ENCODE measurements around the gene ARSG.

The ARSG gene

DNA sequence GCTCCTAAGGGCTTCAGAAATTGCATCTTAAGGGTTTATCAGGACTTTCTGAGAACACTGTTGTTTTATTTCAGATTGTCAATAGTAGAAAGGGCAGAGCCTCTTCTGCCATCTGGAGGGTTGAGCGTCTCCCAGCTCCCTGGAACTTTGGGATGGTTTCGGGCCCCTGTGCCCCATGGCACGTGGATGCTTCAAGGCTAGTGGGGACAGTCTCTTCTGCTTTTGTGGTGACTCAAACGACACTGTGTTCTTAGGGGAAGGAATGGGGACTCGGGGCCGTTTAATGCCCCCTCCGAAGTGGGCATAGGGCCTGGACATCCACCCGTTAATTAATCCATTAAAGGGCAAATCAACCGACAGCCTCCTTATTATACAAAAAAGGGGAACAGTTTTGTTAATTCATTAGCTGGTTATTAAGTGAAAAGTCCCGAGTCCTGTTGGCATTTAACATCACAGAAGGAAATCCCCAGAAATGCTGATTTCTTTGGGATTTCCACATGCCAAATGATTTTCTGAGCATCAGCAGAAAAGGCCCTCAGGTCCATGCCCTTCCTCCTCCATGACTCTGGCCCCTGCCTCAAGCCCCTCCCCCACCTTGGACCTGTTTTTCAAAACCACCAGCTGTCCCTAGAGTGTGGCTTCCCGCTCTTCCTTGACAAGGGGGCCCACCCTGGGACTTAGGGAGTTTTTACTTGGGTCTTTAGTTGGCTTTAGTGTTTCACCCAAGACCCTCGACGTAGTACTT, 68.7 kb downstream of the ARSG start:
- H3K9ac ChIP-seq (ENCODE audit: low read length) = no peak overlapping the region
- H3K4me2 ChIP-seq (ENCODE audit: low read depth, low read length, poor library complexity, severe bottlenecking) = no peak overlapping the region
- H3K27me3 ChIP-seq (ENCODE audit: low read length) = no peaks in the 10 kb centered on the region
- H3K36me3 ChIP-seq (ENCODE audit: low read length) = no peaks in the 10 kb centered on the region
- H3K27ac ChIP-seq (ENCODE audit: low read depth, low read length) = no peak overlapping the region
- no peaks in the 10 kb centered on the region for H4K20me1 ChIP-seq (ENCODE audit: low read depth, low read length)
- H3K9me2 ChIP-seq (replicated peaks; ENCODE audit: insufficient read depth, low read length) = no peaks in the 10 kb centered on the region
- no peaks in the 10 kb centered on the region for H3K9me3 ChIP-seq (ENCODE audit: insufficient read depth, low read length)
- H3K4me3 ChIP-seq (ENCODE audit: insufficient read depth, low read length, poor library complexity, severe bottlenecking) = no peak overlapping the region
- no peaks in the 10 kb centered on the region for H3F3A ChIP-seq (ENCODE audit: insufficient read depth)
- TF ChIP-seq EZH2phosphoT487 (conservative IDR thresholded peaks at IDR 0.05; ENCODE audit: low read length) (no peak), CTCF (IDR thresholded peaks at IDR 0.05; ENCODE audit: insufficient read depth, low read length, poor library complexity, severe bottlenecking) (no peak)
- H3K79me2 ChIP-seq (ENCODE audit: insufficient read depth, low read length) = no peaks in the 10 kb centered on the region
- no peak overlapping the region for H2AFZ ChIP-seq (ENCODE audit: low read depth, low read length, severe bottlenecking)

DNA sequence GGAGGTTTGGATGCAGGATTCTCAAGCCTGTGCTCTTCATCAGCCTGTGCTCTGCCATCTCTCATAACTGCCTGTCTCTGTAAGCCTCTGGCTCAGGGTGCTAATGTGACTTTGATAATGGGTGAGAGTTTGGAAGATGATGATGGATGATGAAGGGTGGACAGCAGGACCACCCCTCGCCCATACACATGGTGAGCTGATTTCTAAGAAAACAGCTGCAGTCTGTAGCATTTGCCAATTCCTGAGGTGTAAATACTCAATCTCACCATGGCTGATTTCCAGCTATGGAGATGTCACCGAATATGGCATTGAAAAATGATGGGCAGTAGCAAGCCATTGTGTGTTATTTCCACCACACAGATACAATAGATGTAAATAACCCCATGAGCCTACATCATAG, 74.2 kb downstream of the ARSG start:
- H3K27ac ChIP-seq (ENCODE audit: low read depth, low read length) = no peak overlapping the region
- no peak overlapping the region for H3K4me3 ChIP-seq (ENCODE audit: insufficient read depth, low read length, poor library complexity, severe bottlenecking)
- no peaks in the 10 kb centered on the region for H3K36me3 ChIP-seq (ENCODE audit: low read length)
- no peaks in the 10 kb centered on the region for H3F3A ChIP-seq (ENCODE audit: insufficient read depth)
- no peaks in the 10 kb centered on the region for H3K9me3 ChIP-seq (ENCODE audit: insufficient read depth, low read length)
- TF ChIP-seq CTCF (IDR thresholded peaks at IDR 0.05; ENCODE audit: insufficient read depth, low read length, poor library complexity, severe bottlenecking) = no peak
- TF ChIP-seq EZH2phosphoT487 (conservative IDR thresholded peaks at IDR 0.05; ENCODE audit: low read length) = no peak
- no peak overlapping the region for H3K9ac ChIP-seq (ENCODE audit: low read length)
- no peak overlapping the region for H2AFZ ChIP-seq (ENCODE audit: low read depth, low read length, severe bottlenecking)
- no peak overlapping the region for H3K4me2 ChIP-seq (ENCODE audit: low read depth, low read length, poor library complexity, severe bottlenecking)
- H3K27me3 ChIP-seq (ENCODE audit: low read length) = no peaks in the 10 kb centered on the region
- H3K9me2 ChIP-seq (replicated peaks; ENCODE audit: insufficient read depth, low read length) = no peaks in the 10 kb centered on the region
- no peaks in the 10 kb centered on the region for H4K20me1 ChIP-seq (ENCODE audit: low read depth, low read length)
- no peaks in the 10 kb centered on the region for H3K79me2 ChIP-seq (ENCODE audit: insufficient read depth, low read length)

DNA sequence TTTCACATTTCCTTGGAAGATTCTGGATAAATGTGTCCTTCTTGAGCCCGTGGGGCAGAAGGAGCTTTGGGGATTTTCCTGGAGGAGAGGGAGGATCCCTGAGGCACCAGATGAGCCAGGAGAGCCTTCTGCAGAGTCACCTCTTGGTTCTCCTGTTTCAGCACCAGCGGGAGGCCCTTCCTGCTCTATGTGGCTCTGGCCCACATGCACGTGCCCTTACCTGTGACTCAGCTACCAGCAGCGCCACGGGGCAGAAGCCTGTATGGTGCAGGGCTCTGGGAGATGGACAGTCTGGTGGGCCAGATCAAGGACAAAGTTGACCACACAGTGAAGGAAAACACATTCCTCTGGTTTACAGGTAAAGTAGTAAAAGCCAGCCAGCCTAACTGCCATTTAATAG, 77.1 kb downstream of the ARSG start:
- TF ChIP-seq EZH2phosphoT487 (conservative IDR thresholded peaks at IDR 0.05; ENCODE audit: low read length) (no peak), CTCF (IDR thresholded peaks at IDR 0.05; ENCODE audit: insufficient read depth, low read length, poor library complexity, severe bottlenecking) (no peak)
- no peaks in the 10 kb centered on the region for H3F3A ChIP-seq (ENCODE audit: insufficient read depth)
- no peaks in the 10 kb centered on the region for H3K79me2 ChIP-seq (ENCODE audit: insufficient read depth, low read length)
- no peak overlapping the region for H3K4me3 ChIP-seq (ENCODE audit: insufficient read depth, low read length, poor library complexity, severe bottlenecking)
- H3K27me3 ChIP-seq (ENCODE audit: low read length) = no peaks in the 10 kb centered on the region
- no peaks in the 10 kb centered on the region for H4K20me1 ChIP-seq (ENCODE audit: low read depth, low read length)
- no peak overlapping the region for H3K27ac ChIP-seq (ENCODE audit: low read depth, low read length)
- H3K9ac ChIP-seq (ENCODE audit: low read length) = no peak overlapping the region
- no peaks in the 10 kb centered on the region for H3K9me2 ChIP-seq (replicated peaks; ENCODE audit: insufficient read depth, low read length)
- H3K36me3 ChIP-seq (ENCODE audit: low read length) = no peaks in the 10 kb centered on the region
- H3K9me3 ChIP-seq (ENCODE audit: insufficient read depth, low read length) = no peaks in the 10 kb centered on the region
- H2AFZ ChIP-seq (ENCODE audit: low read depth, low read length, severe bottlenecking) = no peak overlapping the region
- no peak overlapping the region for H3K4me2 ChIP-seq (ENCODE audit: low read depth, low read length, poor library complexity, severe bottlenecking)

Data from SU-DHL-6 (cell line).